GM19351 (cell line): ENCODE measurements around the gene ST8SIA5.

ENCODE experiments used
- ATAC-seq: cut with Tn5 transposase; IDR thresholded peaks from one replicate; pipeline ENCODE4 v1.9.1; 2021; ENCODE audit warnings: mild to moderate bottlenecking, moderate library complexity; ENCODE audit not compliant: unreplicated experiment

The ST8SIA5 gene

DNA sequence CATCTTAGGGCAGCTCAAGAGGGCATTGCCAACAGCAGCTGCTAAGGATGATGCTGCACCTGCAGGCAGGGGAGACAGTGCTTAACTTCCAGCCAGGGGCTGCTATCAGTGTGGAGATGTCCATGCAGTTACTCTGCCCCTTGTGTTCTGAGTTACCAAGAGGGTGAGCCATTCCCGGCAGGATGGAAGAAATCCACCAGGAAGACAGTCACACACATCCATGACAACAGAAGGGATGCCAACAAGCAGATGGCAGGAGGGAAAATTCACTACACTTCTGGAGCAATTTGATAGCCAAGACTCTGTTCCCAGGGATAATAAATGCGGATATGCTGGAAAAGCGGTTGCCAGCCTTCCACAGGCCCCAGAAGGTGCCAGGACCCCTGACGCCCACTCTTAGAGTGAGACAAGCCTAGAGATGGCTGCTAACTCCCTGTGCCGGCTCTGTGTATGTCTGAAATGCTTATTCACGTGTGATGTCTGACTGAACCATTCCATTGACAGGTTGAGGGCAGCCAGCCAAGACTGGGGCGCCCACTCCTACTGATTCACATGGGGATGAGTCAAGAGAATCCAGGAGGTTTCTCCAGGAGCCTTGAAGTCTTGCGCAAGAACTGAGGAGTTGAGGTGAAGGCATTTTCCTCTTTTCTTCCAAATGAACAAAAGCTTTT is 124.3 kb downstream of the ST8SIA5 start:
- ATAC-seq, result no peak

DNA sequence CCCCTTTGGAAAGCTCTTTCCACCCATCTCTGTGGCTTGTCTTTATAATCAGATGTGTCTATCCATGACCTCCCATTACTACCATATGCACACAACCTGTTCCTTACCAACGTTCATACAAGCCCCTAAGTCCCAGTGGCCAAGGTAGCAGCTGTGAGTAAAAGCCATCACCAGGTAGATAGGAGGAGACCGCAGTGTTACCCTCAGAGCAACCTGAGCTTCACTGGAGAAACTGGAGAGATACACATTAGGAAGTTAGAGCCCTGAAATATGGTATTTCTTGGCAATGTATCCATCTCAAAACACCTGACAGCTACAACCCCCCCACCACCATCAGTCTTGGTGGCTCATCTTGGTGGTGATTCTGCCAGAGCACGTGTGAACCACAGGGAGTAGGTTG is 125.9 kb downstream of the ST8SIA5 start:
- ATAC-seq, result no peak

DNA sequence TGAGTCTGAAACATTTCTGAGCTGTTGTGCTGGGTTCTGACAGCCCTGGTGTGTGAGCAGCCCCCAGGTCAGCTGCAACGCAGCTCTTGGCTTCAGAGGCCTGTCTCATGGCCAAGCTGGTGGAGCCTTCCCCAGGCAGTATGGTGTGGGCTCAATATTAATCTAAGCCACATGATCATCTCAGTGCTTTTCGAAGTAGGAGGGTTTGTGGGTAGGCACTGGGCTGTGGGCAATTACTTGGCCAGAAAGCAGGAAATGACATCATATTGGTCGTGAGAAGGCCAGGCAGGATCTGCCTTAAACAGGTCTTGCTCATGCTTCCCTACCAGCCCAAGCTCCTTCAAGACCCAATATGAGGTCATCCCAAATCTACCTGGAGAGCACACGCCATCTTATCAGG is 126.7 kb downstream of the ST8SIA5 start:
- no peak for ATAC-seq

- no peak for ATAC-seq
Measured at GRCh38 chr18:46629361-46629760, 127.5 kb downstream of the ST8SIA5 start.

GRCh38 chr18:46628206-46628605 is 128.6 kb downstream of the ST8SIA5 start:
- ATAC-seq, result no peak

GRCh38 chr18:46627136-46627535 is 129.7 kb downstream of the ST8SIA5 start:
- ATAC-seq, result no peak

DNA sequence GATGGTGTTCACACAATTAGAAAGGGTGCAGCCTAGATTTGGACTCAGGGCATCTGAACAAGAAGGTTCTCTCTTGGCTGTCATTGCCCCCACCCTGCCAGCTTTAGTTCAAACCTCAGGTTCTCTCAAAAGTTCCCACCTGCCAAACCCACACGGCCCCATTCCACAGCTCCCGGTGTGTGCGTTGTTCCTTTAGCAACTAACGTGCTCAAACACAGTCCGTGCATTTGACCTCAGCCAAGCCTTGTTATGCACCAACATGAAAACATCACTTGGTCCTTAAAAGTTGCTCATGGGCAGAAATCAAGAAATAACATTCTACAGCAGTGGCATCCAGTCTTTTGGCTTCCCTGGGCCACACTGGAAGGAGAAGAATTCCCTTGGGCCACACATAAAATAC is 131.8 kb downstream of the ST8SIA5 start:
- ATAC-seq, result no peak

DNA sequence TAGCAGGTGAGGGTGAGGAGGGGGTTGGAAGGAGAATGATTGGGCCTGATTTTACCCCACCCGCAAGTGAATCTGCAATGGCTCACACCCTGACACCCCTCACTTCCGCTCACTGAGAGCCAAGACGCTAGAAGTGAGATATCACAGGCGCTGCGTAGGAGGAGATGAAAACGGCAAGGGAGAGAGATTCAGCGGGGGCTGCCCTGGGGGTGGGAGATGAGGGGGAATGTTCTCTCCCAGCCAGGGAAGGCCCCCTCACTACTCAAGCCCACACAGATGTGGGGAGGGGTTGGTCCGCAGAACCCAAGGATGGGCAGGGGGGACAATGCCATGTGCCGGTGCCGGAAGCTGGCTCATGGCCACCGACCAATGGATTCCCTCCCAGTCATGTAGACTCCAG is 132.7 kb downstream of the ST8SIA5 start:
- ATAC-seq, result no peak

DNA sequence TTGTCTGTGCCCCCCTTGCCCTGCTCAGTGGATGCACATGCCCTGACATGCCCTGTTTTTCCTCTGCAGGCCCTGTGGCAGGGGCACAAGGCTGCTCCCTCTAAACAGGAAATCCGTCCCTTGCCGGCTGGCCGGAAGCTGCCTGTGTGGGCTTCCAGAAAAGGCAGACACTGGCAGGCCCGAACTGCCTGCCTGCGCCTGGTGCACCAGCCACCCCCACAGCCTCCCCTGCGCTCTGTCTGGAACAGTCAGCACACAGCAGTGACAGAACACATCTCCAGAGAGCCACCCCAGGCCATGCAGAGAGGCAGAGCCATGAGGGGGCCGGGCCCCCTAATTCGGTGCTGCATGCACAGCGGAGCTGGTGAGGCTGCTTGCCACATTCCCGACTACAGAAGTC is 133.3 kb downstream of the ST8SIA5 start:
- no peak for ATAC-seq

- no peak for ATAC-seq
Measured at GRCh38 chr18:46622999-46623398, 133.9 kb downstream of the ST8SIA5 start.

GRCh38 chr18:46622451-46622850 is 134.4 kb downstream of the ST8SIA5 start:
- no peak for ATAC-seq

DNA sequence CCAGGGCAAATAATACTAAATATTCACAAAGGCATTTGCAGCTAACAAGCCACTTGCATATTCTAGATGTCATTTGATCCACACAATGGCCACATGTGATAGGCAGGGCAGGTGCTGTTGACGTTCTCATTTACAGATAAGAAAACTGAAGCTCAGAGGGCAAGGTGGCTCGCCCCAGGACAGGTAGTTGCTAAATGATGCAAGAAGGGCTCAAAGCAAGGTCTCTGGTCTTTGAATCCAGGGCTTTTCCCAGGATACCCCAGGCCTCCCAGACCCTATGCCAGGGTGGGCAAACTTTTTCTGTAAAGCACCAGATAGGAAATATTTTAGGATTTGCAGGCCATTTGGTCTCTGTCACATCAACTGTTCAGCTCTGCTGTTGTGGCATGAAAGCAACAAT is 135.0 kb downstream of the ST8SIA5 start:
- no peak for ATAC-seq

DNA sequence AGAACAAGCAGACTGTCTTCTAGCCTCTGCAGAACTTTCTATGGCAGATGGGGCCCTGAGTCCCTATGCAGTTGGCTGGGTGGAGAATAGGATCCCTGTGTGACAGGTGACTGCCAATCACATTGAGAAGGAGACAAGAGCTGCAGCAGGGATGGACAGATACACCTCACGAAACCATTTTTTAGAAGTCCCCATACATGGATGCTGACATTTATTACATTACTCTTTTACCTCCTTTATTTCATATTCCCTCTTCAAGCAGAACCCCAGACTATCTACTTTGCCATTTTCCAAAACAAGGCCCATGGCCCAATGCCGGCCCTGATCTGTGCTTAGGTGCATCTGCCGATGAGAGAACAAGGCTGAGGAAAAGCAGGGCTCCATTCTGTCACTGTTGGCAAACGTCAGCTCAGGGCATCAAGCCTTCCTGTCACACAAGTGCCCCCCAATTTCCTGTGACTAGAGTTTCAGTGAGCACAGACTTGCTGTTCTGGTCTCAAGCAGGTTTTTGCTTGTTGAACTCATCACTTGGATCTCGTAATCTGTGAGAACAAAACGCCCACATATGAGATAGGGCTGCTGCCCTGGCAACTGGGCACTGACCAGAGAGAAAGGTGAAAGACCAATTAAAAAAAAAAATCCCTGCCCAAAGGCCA is 135.6 kb downstream of the ST8SIA5 start:
- ATAC-seq, result no peak

GRCh38 chr18:46619559-46619958 is 137.3 kb downstream of the ST8SIA5 start:
- no peak for ATAC-seq
